Left ventricle myocardium inferior (tissue), 1 donor: ENCODE data around the gene CMIP. TPM values are rescaled to one million over a fixed set of nuclear protein-coding genes. Genes with fewer than 3 reads are reported as not detected.

ENCODE experiments used
- DNase-seq: peaks from one replicate; pipeline ENCODE4 v3.0.0-alpha.2; 2020
- H3K27ac ChIP-seq: fragments of 200-600 bp; replicated peaks from 2 replicates; pipeline ENCODE4 v1.8.0; 2021
- H3K27me3 ChIP-seq: fragments of 200-600 bp; 2 replicates; pipeline ENCODE4 v1.8.0; 2021; ENCODE audit warnings: low read depth
- H3K36me3 ChIP-seq: fragments of 200-600 bp; 2 replicates; pipeline ENCODE4 v1.8.0; 2021
- H3K4me1 ChIP-seq: fragments of 200-600 bp; 2 replicates; pipeline ENCODE4 v1.8.0; 2021
- H3K4me3 ChIP-seq: fragments of 200-600 bp; 2 replicates; pipeline ENCODE4 v1.8.0; 2021; ENCODE audit warnings: mild to moderate bottlenecking, moderate library complexity
- H3K9me3 ChIP-seq: fragments of 200-600 bp; replicated peaks from 2 replicates; pipeline ENCODE4 v1.8.0; 2021
- CTCF ChIP-seq: fragments of 200-600 bp; IDR thresholded peaks from 2 replicates; pipeline ENCODE4 v1.8.0; 2021; ENCODE audit warnings: antibody characterized with exemption, mild to moderate bottlenecking, borderline replicate concordance
- intact Hi-C: fragments of 100-400 bp; cut with micrococcal nuclease; formaldehyde crosslinking; loops from one replicate; pipeline ENCODE4 v1.11.0; 2022
- total RNA-seq: library from RNA; stranded (reverse); fragmentation: NEBNext Ultra II Directional; extraction: Animal tissue kit (Norgen Biotek cat#: 25700); gene quantifications from one replicate; pipeline ENCODE4 v1.2.1, GENCODE V29; 2021
- donor health status: DM: no; HTN: yes; CAD: no; lungs with severe emphysema.

The CMIP gene
- total RNA-seq, 1 donor from 2014 or later: 11.2 TPM

- H3K27me3 ChIP-seq: no peaks in the 10 kb centered on the region
- H3K36me3 ChIP-seq: no peaks in the 10 kb centered on the region
- H3K4me3 ChIP-seq: no peak overlapping the region
- H3K9me3 ChIP-seq: no peaks in the 10 kb centered on the region
- no peak overlapping the region for H3K27ac ChIP-seq
- no peak for DNase-seq
- no peak for TF ChIP-seq CTCF
- intact Hi-C loops: no loop called here
- peaks cover 23% of the 10 kb centered on the region for H3K4me1 ChIP-seq
Measured at GRCh38 chr16:81598083-81598482, 153.5 kb downstream of the CMIP start.

- no peaks in the 10 kb centered on the region for H3K9me3 ChIP-seq
- H3K4me1 ChIP-seq: peaks cover 23% of the 10 kb centered on the region
- no peak for TF ChIP-seq CTCF
- no peaks in the 10 kb centered on the region for H3K36me3 ChIP-seq
- intact Hi-C loops: no loop called here
- H3K4me3 ChIP-seq: no peak overlapping the region
- DNase-seq: no peak
- no peaks in the 10 kb centered on the region for H3K27me3 ChIP-seq
- no peak overlapping the region for H3K27ac ChIP-seq
Measured at GRCh38 chr16:81599034-81599744, 154.6 kb downstream of the CMIP start.

- H3K27ac ChIP-seq: no peak overlapping the region
- H3K9me3 ChIP-seq: no peaks in the 10 kb centered on the region
- intact Hi-C loops: no loop called here
- H3K4me3 ChIP-seq: no peak overlapping the region
- H3K36me3 ChIP-seq: no peaks in the 10 kb centered on the region
- no peaks in the 10 kb centered on the region for H3K27me3 ChIP-seq
- peaks cover 23% of the 10 kb centered on the region for H3K4me1 ChIP-seq
- DNase-seq: no peak
- no peak for TF ChIP-seq CTCF
Measured at GRCh38 chr16:81600275-81600674, 155.7 kb downstream of the CMIP start.

- H3K4me3 ChIP-seq: no peak overlapping the region
- H3K36me3 ChIP-seq: no peaks in the 10 kb centered on the region
- H3K9me3 ChIP-seq: no peaks in the 10 kb centered on the region
- no peak for TF ChIP-seq CTCF
- peaks cover 23% of the 10 kb centered on the region for H3K4me1 ChIP-seq
- no peaks in the 10 kb centered on the region for H3K27me3 ChIP-seq
- intact Hi-C loops: no loop called here
- DNase-seq: no peak
- H3K27ac ChIP-seq: no peak overlapping the region
Measured at GRCh38 chr16:81601008-81601428, 156.4 kb downstream of the CMIP start.

GRCh38 chr16:81601601-81602255 is 157.1 kb downstream of the CMIP start:
- DNase-seq: no peak
- no peak overlapping the region for H3K27ac ChIP-seq
- peaks cover 30% of the 10 kb centered on the region for H3K4me1 ChIP-seq
- intact Hi-C loops: no loop called here
- no peaks in the 10 kb centered on the region for H3K36me3 ChIP-seq
- H3K9me3 ChIP-seq: no peaks in the 10 kb centered on the region
- H3K4me3 ChIP-seq: no peak overlapping the region
- TF ChIP-seq CTCF: no peak
- no peaks in the 10 kb centered on the region for H3K27me3 ChIP-seq
